Neural cell (in vitro differentiated cells): Measurements from ENCODE around the gene CACNA2D2. TPM values are rescaled to one million over a fixed set of nuclear protein-coding genes. Genes with fewer than 3 reads are reported as not detected.

Source experiments
- H2AFZ ChIP-seq: fragments of 200-600, 300-800 bp; sonication (generic), shearing (Covaris generic); 2 replicates; pipeline ENCODE4 v1.6.0; 2014; ENCODE audit warnings: low read depth, mild to moderate bottlenecking, antibody characterized with exemption, low read length, moderate library complexity
- H3F3A ChIP-seq: fragments of 200-600 bp; shearing (Covaris generic); 2 replicates; pipeline ENCODE4 v1.6.1; 2016; ENCODE audit warnings: mild to moderate bottlenecking, moderate library complexity, mixed read lengths, antibody characterized with exemption, low read length; ENCODE audit not compliant: insufficient read depth, poor library complexity, severe bottlenecking
- H3K27ac ChIP-seq: fragments of 200-600, 300-800 bp; sonication (generic), shearing (Covaris generic); 2 replicates; pipeline ENCODE4 v1.5.1; 2014; ENCODE audit warnings: mild to moderate bottlenecking, low read length, moderate library complexity
- H3K27me3 ChIP-seq: fragments of 300-800, 200-600 bp; sonication (generic), shearing (Covaris generic); 2 replicates; pipeline ENCODE4 v1.6.0; 2014; ENCODE audit warnings: mild to moderate bottlenecking, low read depth, low read length, moderate library complexity; ENCODE audit not compliant: insufficient read depth
- H3K36me3 ChIP-seq: fragments of 300-800, 200-600 bp; sonication (generic), shearing (Covaris generic); 2 replicates; pipeline ENCODE4 v1.5.1; 2014; ENCODE audit warnings: mild to moderate bottlenecking, antibody characterized with exemption, low read length, moderate library complexity; ENCODE audit not compliant: insufficient read depth
- H3K4me2 ChIP-seq: fragments of 300-800, 200-600 bp; sonication (generic), shearing (Covaris generic); 2 replicates; pipeline ENCODE4 v1.6.0; 2014; ENCODE audit warnings: mild to moderate bottlenecking, low read length
- H3K4me3 ChIP-seq: fragments of 300-800, 200-600 bp; sonication (generic), shearing (Covaris generic); 2 replicates; pipeline ENCODE4 v1.5.1; 2014; ENCODE audit warnings: mild to moderate bottlenecking, low read length, moderate library complexity
- H3K79me2 ChIP-seq: fragments of 200-600 bp; shearing (Covaris generic); replicated peaks from 2 replicates; pipeline ENCODE4 v1.6.0; 2014; ENCODE audit warnings: mild to moderate bottlenecking, low read length, moderate library complexity; ENCODE audit not compliant: insufficient read depth
- H3K9ac ChIP-seq: fragments of 300-800, 200-600 bp; sonication (generic), shearing (Covaris generic); 2 replicates; pipeline ENCODE4 v1.6.1; 2016; ENCODE audit warnings: mild to moderate bottlenecking, low read length, mixed read lengths
- H3K9me2 ChIP-seq: fragments of 200-600 bp; shearing (Covaris generic); 2 replicates; pipeline ENCODE4 v1.6.1; 2016; ENCODE audit warnings: mild to moderate bottlenecking, low read length, mixed read lengths; ENCODE audit not compliant: insufficient read depth
- H3K9me3 ChIP-seq: fragments of 200-600, 300-800 bp; sonication (generic), shearing (Covaris generic); 2 replicates; pipeline ENCODE4 v1.6.1; 2016; ENCODE audit warnings: mild to moderate bottlenecking, mixed run types, low read length, moderate library complexity, mixed read lengths
- H4K20me1 ChIP-seq: fragments of 200-600 bp; shearing (Covaris generic); 2 replicates; pipeline ENCODE4 v1.6.1; 2016; ENCODE audit warnings: mild to moderate bottlenecking, mixed run types; ENCODE audit not compliant: insufficient read depth
- CTCF ChIP-seq: fragments of 450-650 bp; IDR thresholded peaks from 2 replicates; pipeline ENCODE4 v1.5.1; 2014; ENCODE audit warnings: antibody characterized with exemption, mild to moderate bottlenecking, moderate library complexity; ENCODE audit not compliant: poor library complexity, severe bottlenecking
- EP300 ChIP-seq: fragments of 450-650 bp; conservative IDR thresholded peaks from 2 replicates; pipeline ENCODE4 v1.6.1; 2014; ENCODE audit warnings: antibody characterized with exemption, mild to moderate bottlenecking, moderate library complexity; ENCODE audit not compliant: poor library complexity, severe bottlenecking
- EZH2 ChIP-seq: fragments of 200-600, 300-800 bp; shearing (Covaris generic), sonication (generic); IDR thresholded peaks from 2 replicates; pipeline ENCODE4 v1.6.1; 2014; ENCODE audit warnings: antibody characterized with exemption, low read length, borderline replicate concordance, mild to moderate bottlenecking; ENCODE audit not compliant: insufficient read depth, poor library complexity, severe bottlenecking
- MXI1 ChIP-seq: fragments of 450-650 bp; conservative IDR thresholded peaks from 2 replicates; pipeline ENCODE4 v1.6.1; 2014; ENCODE audit warnings: antibody characterized with exemption, mild to moderate bottlenecking; ENCODE audit not compliant: poor library complexity, severe bottlenecking
- POLR2AphosphoS5 ChIP-seq: IDR thresholded peaks from 2 replicates; pipeline ENCODE4 v1.6.1; 2012
- RAD21 ChIP-seq: fragments of 450-650 bp; conservative IDR thresholded peaks from 2 replicates; pipeline ENCODE4 v1.6.1; 2014; ENCODE audit warnings: antibody characterized with exemption, mild to moderate bottlenecking, moderate library complexity
- REST ChIP-seq: IDR thresholded peaks from 2 replicates; pipeline ENCODE4 v1.6.1; 2012; ENCODE audit warnings: borderline replicate concordance
- SMC3 ChIP-seq: fragments of 450-650 bp; conservative IDR thresholded peaks from 2 replicates; pipeline ENCODE4 v1.6.1; 2014; ENCODE audit warnings: antibody characterized with exemption, mild to moderate bottlenecking, moderate library complexity; ENCODE audit not compliant: poor library complexity
- TAF1 ChIP-seq: IDR thresholded peaks from 2 replicates; pipeline ENCODE4 v1.6.1; 2012; ENCODE audit warnings: low read depth
- polyA plus RNA-seq: library from polyadenylated mRNA; depleted of rRNA; stranded (reverse); fragments of >200 nt; gene quantifications from 2 replicates; pipeline ENCODE4 v1.2.3, GENCODE V29; 2014

The CACNA2D2 gene
- polyA plus RNA-seq, 1 donor from 2014 or later: 7.8 TPM

DNA sequence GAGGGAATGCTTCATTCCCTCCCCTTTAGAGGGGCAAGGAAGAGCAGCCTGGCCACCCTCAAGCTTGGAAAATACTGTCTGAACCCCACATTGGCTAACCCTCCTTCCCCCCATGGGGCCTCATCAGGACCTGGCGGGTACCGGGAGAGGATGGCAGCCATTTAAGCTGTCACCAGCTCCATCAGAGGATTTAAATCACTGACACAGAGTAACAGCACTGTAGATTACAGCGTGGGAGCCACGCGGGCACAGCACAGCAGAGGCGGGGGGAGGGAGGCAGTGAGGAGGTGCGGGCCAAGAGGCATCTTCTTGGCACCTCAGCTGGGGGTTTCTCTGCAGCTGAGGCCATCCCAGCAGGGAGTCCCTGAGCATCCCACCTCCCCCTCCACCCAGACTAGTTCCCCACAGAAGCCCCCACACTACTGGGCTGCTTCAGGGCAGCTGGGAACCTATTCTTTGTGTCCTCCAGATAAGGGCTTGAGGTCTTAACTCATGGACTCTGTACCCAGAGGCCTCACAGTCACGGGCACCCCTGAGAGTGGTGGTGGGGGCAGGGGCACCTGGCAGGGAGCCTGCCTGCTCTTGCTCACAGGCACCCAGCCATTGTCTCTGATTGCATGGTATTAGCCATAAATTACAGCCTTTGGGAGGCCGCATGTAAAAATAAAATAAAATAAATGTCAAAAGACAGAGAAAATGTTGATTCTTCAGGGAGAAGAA lies 21.9 kb upstream of the CACNA2D2 start:
- TF ChIP-seq MXI1: peak; percentile 52
- TF ChIP-seq TAF1: no peak
- TF ChIP-seq POLR2AphosphoS5: peak; percentile 81
- TF ChIP-seq EZH2: no peak
- TF ChIP-seq EP300: peak; percentile 84
- peak; percentile 77 for TF ChIP-seq REST
- no peak for TF ChIP-seq CTCF
- peak; percentile 25 for TF ChIP-seq SMC3
- no peak for TF ChIP-seq RAD21
- Histone ChIP-seq H3K36me3 (no peaks in the 10 kb centered on the region), H3K9ac (peak overlapping the region; percentile 48), H3K4me2 (peak overlapping the region; percentile 47), H3K9me2 (no peaks in the 10 kb centered on the region), H3K27me3 (no peaks in the 10 kb centered on the region), H3K27ac (peak overlapping the region; percentile 76), H3K9me3 (no peaks in the 10 kb centered on the region), H3F3A (no peaks in the 10 kb centered on the region), H2AFZ (no peak overlapping the region), H3K79me2 (no peaks in the 10 kb centered on the region), H3K4me3 (peak overlapping the region; percentile 43), H4K20me1 (no peaks in the 10 kb centered on the region)

GRCh38 chr3:50524746-50525145 lies 21.3 kb upstream of the CACNA2D2 start:
- H3K9me2 ChIP-seq: no peaks in the 10 kb centered on the region
- H3K9ac ChIP-seq: peak overlapping the region; percentile 48
- no peaks in the 10 kb centered on the region for H3K79me2 ChIP-seq
- peak overlapping the region; percentile 76 for H3K27ac ChIP-seq
- H3K27me3 ChIP-seq: no peaks in the 10 kb centered on the region
- no peaks in the 10 kb centered on the region for H3K9me3 ChIP-seq
- no peak for TF ChIP-seq CTCF
- TF ChIP-seq EZH2: no peak
- no peak for TF ChIP-seq POLR2AphosphoS5
- TF ChIP-seq TAF1: no peak
- no peak for TF ChIP-seq MXI1
- no peak for TF ChIP-seq EP300
- no peak for TF ChIP-seq RAD21
- TF ChIP-seq SMC3: no peak
- no peak for TF ChIP-seq REST
- H3K4me3 ChIP-seq: peak overlapping the region; percentile 43
- no peak overlapping the region for H2AFZ ChIP-seq
- H3F3A ChIP-seq: no peaks in the 10 kb centered on the region
- no peaks in the 10 kb centered on the region for H4K20me1 ChIP-seq
- no peaks in the 10 kb centered on the region for H3K36me3 ChIP-seq
- H3K4me2 ChIP-seq: peak overlapping the region; percentile 47
